Muscle layer of colon (tissue), 2 donors: ENCODE data around the gene ZNF396.

ENCODE experiments used
- H3K27ac ChIP-seq: one replicate; pipeline ENCODE4 v1.7.0; 2013; ENCODE audit warnings: low read depth, mild to moderate bottlenecking, low read length, moderate library complexity
- H3K27me3 ChIP-seq, 2 donors: one replicate each; pipeline ENCODE4 v1.7.0; 2013; ENCODE audit warnings: low read length in 2 of 2, mild to moderate bottlenecking in 2 of 2; ENCODE audit not compliant: insufficient read depth in 2 of 2, control insufficient read depth in 1 of 2
- H3K36me3 ChIP-seq: one replicate; pipeline ENCODE4 v1.7.0; 2013; ENCODE audit warnings: mild to moderate bottlenecking, low read length; ENCODE audit not compliant: insufficient read depth
- H3K4me1 ChIP-seq: one replicate; pipeline ENCODE4 v1.7.0; 2013; ENCODE audit warnings: mild to moderate bottlenecking, low read length; ENCODE audit not compliant: insufficient read depth
- H3K4me3 ChIP-seq, 2 donors: one replicate each; pipeline ENCODE4 v1.7.0; 2013; ENCODE audit warnings: low read length in 2 of 2, low read depth in 1 of 2, mild to moderate bottlenecking in 1 of 2, moderate library complexity in 1 of 2
- H3K9ac ChIP-seq: one replicate; pipeline ENCODE4 v1.7.0; 2013; ENCODE audit warnings: low read length
- H3K9me3 ChIP-seq: one replicate; pipeline ENCODE4 v1.7.0; 2013; ENCODE audit warnings: mild to moderate bottlenecking, low read length
- donor health status: abdominal sarcoma.
- donor health status: Adenocarcinoma of cecum.

ZNF396 gene

DNA sequence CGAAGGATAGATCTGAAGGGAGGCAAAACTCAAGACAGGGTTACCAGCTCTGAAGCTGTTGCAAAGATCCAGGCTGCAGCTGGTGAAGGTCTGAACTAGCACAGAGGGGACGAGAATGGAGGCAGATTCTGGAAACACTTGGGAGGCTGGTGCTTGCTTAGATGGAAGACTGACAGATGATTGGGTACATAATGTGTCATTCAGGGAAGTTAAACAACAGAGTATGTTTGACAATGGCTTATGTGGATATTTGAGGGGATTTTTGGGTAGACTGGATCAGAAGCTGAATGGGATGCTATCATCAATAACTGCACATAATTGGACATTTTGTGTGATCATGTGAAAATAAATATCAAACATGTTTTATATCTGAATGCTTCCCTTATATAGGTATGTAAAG is 2.3 kb upstream of the ZNF396 start:
- no peaks in the 10 kb centered on the region for H3K36me3 ChIP-seq
- no peak overlapping the region for H3K9ac ChIP-seq
- no peaks in the 10 kb centered on the region for H3K27me3 ChIP-seq
- H3K27ac ChIP-seq, result no peak overlapping the region
- H3K9me3 ChIP-seq, result no peaks in the 10 kb centered on the region
- no peak overlapping the region for H3K4me3 ChIP-seq
- H3K4me1 ChIP-seq, result peaks cover 8% of the 10 kb centered on the region

DNA sequence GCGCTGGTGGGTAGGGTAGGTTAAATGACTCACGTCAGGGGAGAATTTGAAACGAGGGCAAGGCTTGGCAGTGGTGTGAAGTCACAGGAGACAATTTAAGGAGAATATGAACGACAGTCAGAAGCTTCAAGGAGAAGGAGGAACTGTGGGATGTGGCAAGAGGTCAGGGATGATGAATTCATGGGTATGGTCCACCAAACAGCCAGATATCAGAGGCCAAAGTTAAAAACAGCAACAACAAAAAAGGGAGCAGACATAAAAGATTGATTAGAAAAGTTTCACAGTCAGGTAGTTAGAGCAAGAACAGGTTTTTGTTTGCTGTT is 1.4 kb upstream of the ZNF396 start:
- Histone ChIP-seq H3K36me3 (no peaks in the 10 kb centered on the region), H3K9me3 (no peaks in the 10 kb centered on the region), H3K27me3 (no peaks in the 10 kb centered on the region), H3K9ac (no peak overlapping the region), H3K27ac (no peak overlapping the region), H3K4me3 (no peak overlapping the region), H3K4me1 (peaks cover 8% of the 10 kb centered on the region)

DNA sequence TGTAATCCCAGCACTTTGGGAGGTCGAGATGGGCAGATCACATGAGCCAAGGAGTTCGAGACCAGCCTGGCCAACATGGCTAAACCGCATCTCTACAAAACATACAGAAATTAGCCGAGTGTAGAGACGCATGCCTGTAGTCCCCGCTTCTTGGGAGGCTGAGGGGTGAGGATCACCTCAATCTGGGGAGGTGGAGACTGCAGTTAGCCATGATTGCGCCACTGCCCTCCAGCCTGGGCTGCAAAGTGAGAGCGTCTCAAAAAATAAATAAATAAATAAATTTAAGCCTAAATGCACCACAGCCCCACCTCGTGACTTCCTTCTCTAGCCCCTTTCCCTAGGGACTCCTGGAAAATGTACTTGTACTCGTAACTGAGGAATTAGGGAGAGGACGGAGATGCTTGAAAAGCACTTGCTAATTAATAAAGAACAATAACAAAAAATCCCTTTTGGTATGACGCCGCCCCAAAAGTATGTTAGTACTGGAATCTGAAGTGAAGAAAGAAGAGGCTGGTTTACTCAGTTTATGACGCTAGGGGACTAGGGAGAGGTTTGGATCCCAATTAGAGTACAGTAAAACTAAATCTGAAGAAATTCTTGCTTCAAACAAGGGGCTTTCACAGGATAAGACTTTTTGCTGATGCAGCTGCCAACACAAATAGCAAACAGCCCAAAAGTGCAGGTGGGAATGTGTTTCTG is 887 bp upstream of the ZNF396 start:
- Histone ChIP-seq H3K27me3 (no peaks in the 10 kb centered on the region), H3K36me3 (no peaks in the 10 kb centered on the region), H3K9me3 (no peaks in the 10 kb centered on the region), H3K4me1 (peaks cover 8% of the 10 kb centered on the region), H3K27ac (no peak overlapping the region), H3K9ac (no peak overlapping the region), H3K4me3 (peak overlapping the region in 1 of 2 donors; percentile 81)

DNA sequence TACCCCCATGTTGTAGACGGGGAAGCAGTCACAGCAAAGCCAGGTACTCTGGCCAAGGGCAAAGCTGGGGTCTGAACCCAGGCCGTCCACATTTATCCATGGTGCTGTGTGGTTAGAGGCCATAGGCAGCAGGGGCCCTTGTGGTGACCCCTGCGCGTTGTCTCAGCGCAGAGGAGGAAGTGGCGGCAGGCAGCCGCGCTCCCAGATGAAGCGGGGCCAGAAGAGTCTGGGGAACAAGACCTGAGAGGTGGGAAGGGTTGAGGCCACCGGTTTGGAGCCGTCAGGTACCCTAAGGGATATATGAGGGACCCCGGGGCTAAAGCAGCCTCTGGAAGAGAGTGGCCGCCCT is 770 bp downstream of the ZNF396 start:
- peak overlapping the region; percentile 39 for H3K9ac ChIP-seq
- peak overlapping the region; percentile 81 to 95 for H3K4me3 ChIP-seq
- H3K27me3 ChIP-seq, result no peaks in the 10 kb centered on the region
- H3K36me3 ChIP-seq, result no peaks in the 10 kb centered on the region
- no peak overlapping the region for H3K27ac ChIP-seq
- H3K4me1 ChIP-seq, result peaks cover 8% of the 10 kb centered on the region
- H3K9me3 ChIP-seq, result no peaks in the 10 kb centered on the region

DNA sequence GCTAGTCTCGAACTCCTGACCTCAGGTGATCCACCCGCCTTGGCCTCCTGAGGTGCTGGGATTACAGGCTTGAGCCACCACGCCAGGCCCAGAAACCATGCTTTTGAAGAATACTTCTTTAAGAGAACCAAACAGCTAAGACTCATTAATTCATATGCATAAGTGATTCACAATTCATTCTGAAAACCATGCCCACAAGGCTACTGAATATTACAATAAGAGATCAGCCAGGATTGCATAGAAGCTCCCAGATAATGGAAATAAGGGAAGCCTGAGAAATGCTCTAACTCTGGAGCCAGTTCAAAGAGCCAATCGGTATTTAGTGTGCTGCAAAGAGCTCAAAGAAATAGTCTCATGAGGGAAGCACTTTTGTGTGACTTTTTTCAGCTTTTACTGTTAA is 2.4 kb downstream of the ZNF396 start:
- Histone ChIP-seq H3K4me1 (peaks cover 8% of the 10 kb centered on the region), H3K36me3 (no peaks in the 10 kb centered on the region), H3K9me3 (no peaks in the 10 kb centered on the region), H3K4me3 (no peak overlapping the region), H3K9ac (no peak overlapping the region), H3K27me3 (no peaks in the 10 kb centered on the region), H3K27ac (no peak overlapping the region)

DNA sequence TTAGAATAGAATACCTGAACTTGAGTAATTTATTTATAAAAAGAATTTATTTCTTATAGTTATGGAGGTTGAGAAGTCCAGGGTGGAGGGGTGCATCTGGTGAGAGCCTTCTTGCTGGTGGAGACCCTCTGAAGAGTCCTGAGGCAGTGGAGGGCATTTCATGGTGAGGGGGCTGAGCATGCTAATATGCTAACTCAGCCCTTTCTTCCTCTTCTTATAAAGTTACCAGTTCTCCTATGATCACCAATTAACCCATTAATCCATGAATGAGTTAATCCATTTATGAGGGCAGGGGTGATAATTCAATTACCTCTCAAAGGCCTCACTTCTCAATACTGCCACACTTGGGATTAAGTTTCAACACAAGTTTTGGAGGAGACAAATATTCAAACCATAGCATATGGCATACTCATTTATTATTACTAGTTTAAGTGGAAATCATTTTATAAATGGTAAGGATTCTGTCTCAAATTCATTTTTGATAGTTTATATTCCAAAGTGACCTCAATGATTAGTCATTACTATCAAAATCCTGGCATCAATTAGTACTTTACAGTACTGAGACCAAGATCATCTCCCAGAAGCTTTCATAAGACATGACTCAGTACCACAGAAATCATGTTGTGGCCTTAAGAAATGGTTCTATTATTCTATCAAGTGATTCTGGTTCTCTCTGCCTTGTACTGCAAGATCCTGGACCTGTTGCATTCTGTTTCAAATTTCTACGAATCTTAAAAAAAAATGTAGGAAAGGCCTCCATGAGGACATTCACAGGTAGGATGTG is 5.5 kb downstream of the ZNF396 start:
- H3K4me1 ChIP-seq, result peaks cover 5% of the 10 kb centered on the region
- no peak overlapping the region for H3K4me3 ChIP-seq
- no peaks in the 10 kb centered on the region for H3K27me3 ChIP-seq
- H3K9ac ChIP-seq, result no peak overlapping the region
- H3K27ac ChIP-seq, result no peak overlapping the region
- H3K9me3 ChIP-seq, result no peaks in the 10 kb centered on the region
- no peaks in the 10 kb centered on the region for H3K36me3 ChIP-seq

DNA sequence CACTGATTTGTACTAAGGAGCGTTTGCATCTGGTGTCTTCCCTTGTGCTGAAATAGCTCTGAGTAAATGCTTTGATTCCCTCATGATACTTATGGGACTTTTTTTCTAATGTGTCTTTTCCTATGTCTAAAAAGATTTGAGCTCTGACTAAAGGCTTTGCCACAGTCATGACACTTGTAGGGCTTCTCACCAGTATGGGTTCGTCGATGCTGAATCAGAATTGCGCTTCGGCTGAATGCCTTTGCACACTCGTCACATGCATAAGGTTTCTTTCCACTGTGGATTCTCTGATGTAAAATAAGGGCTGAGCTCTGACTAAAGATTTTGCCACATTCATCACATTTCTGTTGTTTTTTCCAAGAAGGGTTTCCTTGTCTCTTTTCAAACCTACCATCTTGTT is 8.0 kb downstream of the ZNF396 start:
- no peaks in the 10 kb centered on the region for H3K4me1 ChIP-seq
- H3K9ac ChIP-seq, result no peak overlapping the region
- H3K27me3 ChIP-seq, result no peaks in the 10 kb centered on the region
- no peaks in the 10 kb centered on the region for H3K36me3 ChIP-seq
- H3K9me3 ChIP-seq, result no peaks in the 10 kb centered on the region
- no peak overlapping the region for H3K4me3 ChIP-seq
- H3K27ac ChIP-seq, result no peak overlapping the region

DNA sequence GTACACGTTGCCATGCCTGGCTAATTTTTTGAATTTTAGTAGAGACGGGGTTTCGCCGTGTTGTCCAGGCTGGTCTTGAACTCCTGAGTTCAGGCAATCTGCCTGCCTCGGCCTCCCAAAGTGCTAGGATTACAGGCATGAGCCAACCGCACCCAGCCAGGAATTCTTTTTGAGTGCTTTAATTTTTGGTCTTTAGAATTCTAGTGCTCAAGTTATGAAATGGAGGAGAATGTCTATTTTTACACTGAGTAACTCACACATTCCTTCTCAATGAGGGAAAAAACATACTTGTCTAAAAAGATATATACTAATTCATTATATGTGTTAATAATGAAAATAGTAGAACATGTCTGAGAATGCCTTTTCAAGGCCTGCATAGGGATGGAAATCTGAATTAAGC is 8.5 kb downstream of the ZNF396 start:
- Histone ChIP-seq H3K9ac (no peak overlapping the region), H3K27ac (no peak overlapping the region), H3K9me3 (no peaks in the 10 kb centered on the region)

DNA sequence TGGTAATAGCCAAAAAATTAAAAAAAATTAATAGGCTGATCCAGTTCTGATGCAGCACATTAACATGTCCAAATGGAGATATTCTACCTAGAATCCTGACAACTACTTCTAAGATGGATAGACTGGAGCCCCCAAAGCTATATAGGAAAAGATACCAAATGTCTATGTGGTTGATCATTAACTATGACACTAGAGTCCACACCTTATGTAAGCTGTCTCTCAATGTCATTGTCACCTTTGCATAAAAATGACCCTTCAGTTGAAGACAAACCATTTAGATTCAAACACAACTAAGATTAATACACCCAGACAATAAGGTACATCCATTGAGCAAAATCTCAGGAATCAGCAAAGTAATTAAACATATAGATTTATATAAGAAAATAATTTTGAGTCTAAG is 14.6 kb downstream of the ZNF396 start:
- Histone ChIP-seq H3K4me3 (no peak overlapping the region), H3K4me1 (no peaks in the 10 kb centered on the region), H3K9ac (no peak overlapping the region), H3K27me3 (no peaks in the 10 kb centered on the region), H3K36me3 (no peaks in the 10 kb centered on the region), H3K27ac (no peak overlapping the region), H3K9me3 (no peaks in the 10 kb centered on the region)

More for the DNA sequence above, 8.5 kb downstream of the ZNF396 start:
- Histone ChIP-seq H3K4me1 (no peaks in the 10 kb centered on the region), H3K27me3 (no peaks in the 10 kb centered on the region), H3K36me3 (no peaks in the 10 kb centered on the region), H3K4me3 (no peak overlapping the region)

DNA sequence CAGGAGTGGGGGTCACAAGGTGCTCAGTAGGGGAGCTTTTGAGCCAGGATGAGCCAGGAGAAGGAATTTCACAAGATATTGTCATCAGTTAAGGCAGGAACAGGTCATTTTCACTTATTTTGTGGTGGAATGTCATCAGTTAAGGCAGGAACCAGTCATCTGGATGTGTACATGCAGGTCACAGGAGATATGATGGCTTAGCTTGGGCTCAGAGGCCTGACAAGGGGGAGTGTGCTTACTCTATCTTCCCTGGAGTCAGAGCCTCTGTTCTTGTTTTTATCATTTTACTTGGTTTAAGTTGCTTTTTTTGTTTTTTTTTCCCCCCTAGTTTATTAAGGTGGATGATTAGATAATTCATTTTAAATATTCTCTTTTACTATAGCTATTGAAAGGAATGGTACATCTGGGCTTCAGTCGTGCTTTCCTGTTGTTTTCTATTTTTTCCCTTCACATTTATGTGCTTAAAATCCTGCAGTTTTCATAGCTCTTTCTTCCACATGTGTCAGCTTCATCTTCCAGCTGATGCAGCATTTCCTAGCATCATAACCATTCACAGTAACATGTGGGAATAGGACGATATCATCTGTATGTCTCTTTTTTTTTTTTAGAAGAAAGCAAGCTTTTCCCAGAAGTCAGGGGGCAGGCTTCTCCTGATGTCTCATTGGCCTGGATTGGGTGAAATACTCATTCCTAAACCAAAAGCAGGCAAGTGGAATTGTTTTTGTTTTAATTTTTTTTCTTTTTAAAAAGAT is 15.4 kb downstream of the ZNF396 start:
- Histone ChIP-seq H3K9ac (no peak overlapping the region), H3K4me1 (no peaks in the 10 kb centered on the region), H3K27ac (no peak overlapping the region), H3K9me3 (no peaks in the 10 kb centered on the region), H3K4me3 (no peak overlapping the region), H3K27me3 (no peaks in the 10 kb centered on the region), H3K36me3 (no peaks in the 10 kb centered on the region)

DNA sequence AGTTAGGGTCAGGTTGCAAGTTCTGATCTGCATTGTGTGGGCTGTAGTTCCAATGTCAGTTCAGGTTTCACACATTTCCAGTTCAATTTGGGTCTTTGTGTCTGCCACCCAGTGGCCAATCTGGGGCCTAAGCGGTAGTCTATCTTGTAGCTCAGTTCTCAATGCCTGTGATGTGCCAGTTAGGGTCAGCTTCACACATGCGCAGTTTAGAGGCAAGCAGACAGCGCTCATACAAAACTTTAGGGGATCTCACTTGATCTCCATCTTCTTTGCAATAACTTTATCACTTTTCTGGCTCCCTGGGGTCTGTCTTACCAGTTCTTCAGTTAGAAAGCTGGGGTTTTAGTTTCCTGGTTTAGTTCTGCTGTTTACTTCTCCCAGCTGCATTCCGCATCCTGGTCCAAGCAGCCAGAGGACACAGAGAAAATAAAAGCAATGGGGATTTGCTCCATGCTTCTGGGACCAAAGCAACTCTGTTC is 22.0 kb downstream of the ZNF396 start:
- H3K9me3 ChIP-seq, result no peaks in the 10 kb centered on the region
- H3K4me3 ChIP-seq, result no peak overlapping the region
- no peaks in the 10 kb centered on the region for H3K27me3 ChIP-seq
- H3K36me3 ChIP-seq, result no peaks in the 10 kb centered on the region
- no peak overlapping the region for H3K9ac ChIP-seq
- H3K27ac ChIP-seq, result no peak overlapping the region
- H3K4me1 ChIP-seq, result no peaks in the 10 kb centered on the region
